Epithelial cell of prostate (primary cell): ENCODE results near the gene CALHM3.

Experiments used
- DNase-seq: peaks from one replicate; pipeline ENCODE4 v3.0.0-alpha.2; 2011; ENCODE audit warnings: low read depth, low spot score
- H3K27ac ChIP-seq: fragments of 450-650 bp; 2 replicates; pipeline ENCODE4 v1.5.1; 2017; ENCODE audit warnings: mild to moderate bottlenecking

The CALHM3 gene

DNA sequence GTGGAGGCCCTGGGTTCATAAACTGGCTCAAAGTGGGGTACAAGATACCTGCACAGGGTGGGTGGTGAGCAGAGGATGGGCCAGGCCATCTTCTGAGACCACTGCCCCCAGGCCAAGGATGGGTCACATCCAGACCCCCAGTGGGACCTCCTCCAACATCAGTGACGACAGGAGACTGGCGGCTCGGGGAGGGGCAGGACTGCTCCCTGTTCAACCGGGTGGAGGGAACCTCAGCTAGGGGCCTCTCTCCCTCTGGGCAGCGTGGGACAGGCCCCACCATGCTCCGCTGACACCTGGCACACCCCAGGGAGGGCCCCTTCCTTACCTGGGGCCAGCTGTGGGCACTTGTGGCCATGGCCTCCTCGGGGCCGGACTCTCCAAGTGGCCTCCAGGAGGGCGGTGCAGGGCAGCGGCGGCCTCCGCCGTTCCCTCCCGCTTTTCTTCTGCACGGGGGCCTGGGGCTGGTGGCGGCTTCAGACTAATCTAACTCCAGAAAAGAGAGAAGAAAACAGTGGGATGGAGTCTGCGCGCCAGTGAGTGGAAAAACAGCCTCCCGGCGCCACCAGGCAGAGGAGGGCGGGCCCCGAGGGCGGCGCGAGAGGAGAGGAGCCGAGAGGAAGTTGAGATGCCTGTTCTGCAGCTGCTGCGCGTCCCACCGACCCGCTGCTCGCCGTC, 27.1 kb downstream of the CALHM3 start, which contains the start of gene CALHM2:
TSS of gene CALHM2 (minus strand) at position 540 of the 675 bp plus-strand sequence. CDS start 2,429 bp downstream, outside the sequence.
- DNase-seq: no peak
- H3K27ac ChIP-seq: peak within 1 kb of the TSS; percentile 18

DNA sequence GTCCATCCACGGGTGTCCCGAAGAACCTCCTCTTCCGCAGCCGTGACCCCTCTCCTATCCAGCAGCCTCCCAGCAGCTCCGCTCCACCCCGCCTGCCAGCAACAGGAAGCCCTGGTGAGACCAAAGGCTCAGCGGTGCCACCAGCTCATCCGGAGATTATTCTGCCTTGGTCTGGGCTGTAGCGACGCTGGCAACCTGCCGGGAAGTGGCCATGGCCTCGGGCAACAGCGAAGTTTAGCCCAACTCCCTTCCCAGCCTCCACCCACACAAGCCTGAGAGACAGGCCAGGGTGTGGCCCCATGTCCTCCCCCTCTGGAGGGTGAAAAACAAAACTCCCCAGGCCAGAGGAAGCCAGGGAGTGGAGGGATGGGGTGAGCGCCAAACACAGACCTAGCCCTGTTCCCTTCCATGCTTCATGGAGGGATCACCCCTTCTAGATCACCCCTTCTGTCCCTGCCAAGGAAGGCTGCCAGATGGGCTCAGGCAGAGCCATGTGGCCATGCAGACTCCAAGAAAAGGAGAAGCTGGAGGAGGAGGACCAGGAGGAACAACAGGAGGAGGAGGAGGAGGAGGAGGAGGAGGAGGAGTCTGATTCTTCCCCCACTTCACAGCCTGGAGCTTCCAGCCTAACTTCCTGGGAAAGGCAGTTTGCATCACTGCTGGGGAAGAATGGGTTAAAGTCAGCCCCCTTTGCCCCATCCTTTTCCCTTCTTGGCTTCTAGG, 27.8 kb downstream of the CALHM3 start:
- DNase-seq: no peak
- peak overlapping the region; percentile 18 for H3K27ac ChIP-seq

DNA sequence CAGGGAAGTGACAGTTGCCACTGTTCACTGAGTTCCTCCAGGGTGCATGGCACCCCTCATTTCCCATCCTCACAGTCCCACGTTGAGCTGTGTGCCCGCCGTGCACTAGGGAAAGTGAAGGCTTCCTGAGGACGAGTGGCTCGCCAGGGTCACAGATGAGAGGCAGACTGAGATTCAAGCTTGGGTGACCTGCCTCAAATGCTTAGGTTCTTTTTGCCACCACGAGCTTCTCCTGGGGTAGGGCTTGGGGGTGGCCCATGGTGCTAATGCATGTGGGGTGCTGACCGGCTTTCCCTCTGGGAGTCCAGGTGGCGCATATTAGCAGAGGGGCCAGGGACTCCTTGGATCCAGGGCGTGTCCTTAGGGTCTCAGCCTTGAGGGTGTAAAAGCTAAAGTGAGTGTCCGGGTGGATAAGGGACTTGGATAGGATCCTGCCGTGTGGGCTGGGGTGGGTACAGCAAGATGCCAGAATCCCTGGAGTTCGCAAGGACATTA, 28.8 kb downstream of the CALHM3 start:
- DNase-seq: no peak
- H3K27ac ChIP-seq: no peak overlapping the region

DNA sequence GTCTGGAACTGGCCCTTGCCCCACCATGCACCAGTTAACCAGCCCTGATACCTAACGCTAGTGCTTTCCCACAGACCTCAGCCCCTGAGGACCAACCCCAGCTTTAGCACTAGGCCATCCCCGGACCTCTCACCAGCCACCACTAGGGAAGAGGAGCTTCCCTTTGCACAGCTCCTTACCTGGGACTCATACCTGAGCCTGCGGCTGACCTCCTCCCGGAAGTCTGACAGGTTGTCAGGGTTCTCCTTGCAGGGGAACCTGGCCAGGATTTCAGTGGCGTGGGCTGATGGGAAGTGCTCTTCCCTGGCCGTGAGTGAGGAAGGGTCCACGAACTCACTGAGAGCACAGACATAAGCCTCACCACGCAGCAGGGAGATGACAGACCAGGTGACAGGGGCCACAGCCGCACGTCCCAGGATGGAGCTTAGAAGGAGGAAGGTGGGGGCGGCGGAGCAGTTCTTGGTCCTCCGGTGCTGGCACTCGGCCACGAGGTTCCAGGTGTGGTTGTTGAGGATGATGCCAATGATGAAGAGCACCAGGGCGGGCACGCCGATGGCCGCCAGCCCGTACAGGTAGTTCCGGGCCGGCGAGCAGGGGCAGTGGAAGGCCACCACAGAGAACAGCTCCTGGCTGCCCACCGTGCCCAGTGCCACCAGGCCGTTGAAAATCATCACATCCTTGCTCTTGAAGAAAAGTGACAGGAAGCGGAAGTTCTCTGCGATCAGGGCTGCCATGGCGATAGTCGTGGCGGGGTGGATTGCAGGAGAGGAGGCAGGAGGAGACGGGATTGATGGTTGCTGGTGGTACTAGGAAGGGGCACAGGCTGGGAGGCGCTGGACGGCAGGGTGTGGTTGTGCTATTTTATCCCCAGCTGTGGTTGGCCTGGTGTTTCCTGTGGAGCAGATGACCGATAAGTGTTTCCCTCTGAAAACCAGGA, 29.6 kb downstream of the CALHM3 start:
- H3K27ac ChIP-seq: no peak overlapping the region
- DNase-seq: no peak

DNA sequence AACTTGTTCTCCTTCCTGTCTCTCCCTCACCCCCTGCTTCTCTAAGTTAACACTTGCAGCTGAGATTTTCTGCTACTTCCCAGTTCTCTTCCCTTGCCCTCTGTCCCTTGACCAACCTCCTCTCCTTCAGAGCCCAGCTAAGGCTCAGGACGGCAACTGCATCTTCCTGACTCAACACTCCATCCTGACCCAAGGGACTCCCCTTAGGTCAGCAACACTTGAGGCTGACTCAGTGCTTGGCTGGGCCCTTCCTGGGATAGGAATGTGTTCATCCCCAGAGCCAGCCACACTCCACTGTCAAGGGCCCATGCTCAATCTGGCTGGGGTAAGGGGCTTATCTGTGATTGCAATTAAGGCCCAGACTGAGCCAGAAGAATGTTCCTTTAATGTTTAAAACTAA, 30.3 kb downstream of the CALHM3 start:
- DNase-seq: no peak
- H3K27ac ChIP-seq: no peak overlapping the region

DNA sequence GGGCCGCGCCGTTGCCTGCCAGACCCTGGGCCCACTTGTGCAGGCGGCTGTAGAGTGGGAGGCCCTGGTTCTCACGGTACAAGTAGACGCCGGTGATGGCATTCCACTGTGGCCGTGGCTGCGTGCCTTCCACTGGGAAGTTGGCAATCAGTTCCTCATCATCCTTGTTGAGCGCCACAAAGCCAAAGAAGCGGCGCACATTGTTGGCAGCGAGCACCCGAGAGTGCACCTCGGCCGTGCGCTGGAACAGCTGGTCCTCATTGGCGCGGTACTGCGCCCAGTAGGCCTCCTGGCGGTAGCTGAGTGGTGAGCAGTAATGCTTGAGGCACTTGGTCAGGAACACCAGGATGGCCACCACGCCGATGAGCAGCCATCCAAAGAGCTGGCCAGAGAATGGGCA, 31.9 kb downstream of the CALHM3 start:
- no peak for DNase-seq

DNA sequence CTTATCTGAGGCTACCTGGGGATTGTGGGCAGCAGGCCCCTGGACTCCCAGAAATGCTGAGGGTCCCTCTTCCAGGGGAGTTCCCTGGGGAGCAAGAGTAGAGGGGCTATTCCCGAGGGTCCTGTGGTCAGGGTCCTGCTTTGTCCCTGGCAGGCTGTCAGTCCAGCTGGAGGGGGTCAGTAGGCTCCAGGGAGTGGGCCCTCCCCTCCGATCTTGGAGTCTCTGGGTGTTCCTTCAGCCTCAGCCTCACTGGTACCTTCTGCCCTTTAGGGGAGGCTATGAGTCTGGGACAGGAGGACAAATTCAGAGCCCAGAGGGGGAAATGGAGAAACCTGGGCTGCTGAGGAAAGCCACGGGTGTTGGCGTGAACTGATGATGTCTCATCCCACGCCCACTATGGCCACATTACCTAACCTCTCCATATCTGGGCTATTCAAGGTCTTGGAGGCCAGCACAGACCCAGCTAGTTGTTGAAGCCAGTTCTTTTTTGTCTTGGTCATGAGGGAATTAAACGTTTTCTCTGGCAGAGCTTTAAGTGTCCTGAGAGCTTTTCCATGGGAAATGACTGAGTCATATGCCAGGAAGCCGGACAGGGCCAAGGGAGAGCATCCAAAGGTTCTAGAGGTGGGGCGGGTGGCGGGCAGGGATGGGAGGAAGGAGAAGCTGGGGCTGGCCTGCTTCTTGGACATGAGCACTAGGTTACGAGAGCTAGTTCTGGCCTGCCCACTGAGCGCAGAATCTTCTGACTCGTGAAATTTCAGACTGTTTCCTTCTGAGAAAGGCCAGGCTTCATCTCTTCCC, 33.1 kb downstream of the CALHM3 start:
- DNase-seq: no peak
- no peak overlapping the region for H3K27ac ChIP-seq

More for the DNA sequence above, 31.9 kb downstream of the CALHM3 start:
- no peak overlapping the region for H3K27ac ChIP-seq

DNA sequence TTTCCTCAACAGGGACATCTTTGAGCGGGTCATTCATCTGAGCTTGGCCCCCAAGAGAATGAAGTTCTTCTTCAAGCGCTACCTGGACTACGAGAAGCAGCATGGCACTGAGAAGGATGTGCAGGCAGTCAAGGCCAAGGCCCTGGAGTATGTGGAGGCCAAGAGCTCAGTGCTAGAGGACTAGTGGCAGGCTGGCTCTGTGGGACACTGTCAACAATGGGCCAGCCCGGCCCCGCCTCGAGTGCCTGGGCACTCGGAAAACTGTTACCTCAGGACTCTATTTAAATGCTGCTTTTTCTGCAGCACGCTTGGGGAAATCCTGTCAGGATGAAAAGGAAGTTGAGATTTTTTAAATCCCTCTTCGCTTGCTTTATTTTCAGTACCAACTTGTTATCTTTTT, 33.7 kb downstream of the CALHM3 start:
- no peak overlapping the region for H3K27ac ChIP-seq
- DNase-seq: no peak

DNA sequence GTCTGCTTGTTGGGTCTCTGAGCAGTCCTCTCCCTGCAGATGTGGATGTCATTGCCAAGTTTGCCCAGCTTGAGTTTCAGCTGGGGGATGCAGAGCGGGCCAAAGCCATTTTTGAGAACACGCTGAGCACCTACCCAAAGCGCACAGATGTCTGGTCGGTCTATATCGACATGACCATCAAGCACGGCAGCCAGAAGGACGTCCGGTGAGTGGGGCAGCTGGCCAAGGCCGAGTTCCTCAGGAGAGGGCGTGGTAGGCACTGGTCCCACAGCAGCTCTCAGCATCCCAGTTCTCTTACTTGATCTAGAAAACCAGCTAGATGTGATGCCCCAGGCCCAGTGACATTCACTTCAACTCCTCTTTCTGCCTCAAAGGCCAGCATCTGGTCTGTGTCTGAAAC, 34.6 kb downstream of the CALHM3 start:
- H3K27ac ChIP-seq: no peak overlapping the region
- DNase-seq: no peak

DNA sequence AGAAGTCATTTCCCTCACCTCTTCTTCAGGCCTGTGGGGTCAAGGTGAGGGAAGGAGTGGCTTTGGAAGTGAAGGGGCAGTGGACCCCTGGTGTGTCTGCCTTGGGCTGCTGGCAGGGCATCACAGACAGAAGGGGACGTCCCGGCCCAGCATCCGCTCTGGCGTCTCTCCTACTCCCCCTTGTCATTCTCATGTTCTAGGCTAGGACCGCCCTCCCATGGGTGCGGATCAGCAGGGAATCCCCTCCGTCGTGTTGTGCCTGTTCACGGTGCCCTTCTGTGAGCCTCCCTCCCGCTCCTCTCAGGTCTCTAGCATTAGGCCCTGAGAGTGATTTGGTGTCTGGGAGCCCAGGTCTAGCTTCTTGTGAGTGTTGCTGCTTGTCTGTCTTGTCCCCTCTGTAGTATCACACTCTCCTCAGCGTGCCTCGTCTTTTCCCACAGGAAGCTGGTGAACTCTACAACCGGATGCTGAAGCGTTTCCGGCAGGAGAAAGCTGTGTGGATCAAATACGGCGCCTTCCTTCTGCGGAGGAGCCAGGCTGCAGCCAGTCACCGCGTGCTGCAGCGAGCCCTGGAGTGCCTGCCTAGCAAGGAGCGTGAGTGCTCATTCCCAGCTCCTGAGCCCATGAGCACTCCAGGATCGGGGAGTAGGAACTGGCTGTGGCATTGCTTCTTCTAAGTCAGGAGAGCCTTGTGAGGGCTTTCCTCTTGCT, 35.4 kb downstream of the CALHM3 start:
- H3K27ac ChIP-seq: no peak overlapping the region
- DNase-seq: no peak

DNA sequence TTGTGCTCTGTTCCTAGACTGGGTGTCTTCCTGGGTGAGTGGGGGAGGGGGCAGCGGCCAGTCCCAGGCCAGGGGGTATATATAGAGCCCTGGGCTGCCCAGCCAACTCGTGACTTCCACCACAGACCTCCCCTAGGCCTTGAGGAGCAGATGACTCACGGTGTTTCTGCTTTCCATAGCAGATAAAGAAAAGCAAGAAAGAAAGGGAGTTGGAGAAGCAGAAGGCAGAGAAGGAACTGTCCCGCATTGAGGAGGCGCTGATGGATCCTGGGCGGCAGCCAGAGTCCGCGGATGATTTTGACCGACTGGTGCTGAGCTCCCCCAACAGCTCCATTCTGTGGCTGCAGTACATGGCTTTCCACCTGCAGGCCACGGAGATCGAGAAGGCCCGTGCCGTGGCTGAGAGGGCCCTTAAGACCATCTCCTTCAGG, 37.0 kb downstream of the CALHM3 start:
- DNase-seq: no peak
- H3K27ac ChIP-seq: no peak overlapping the region

DNA sequence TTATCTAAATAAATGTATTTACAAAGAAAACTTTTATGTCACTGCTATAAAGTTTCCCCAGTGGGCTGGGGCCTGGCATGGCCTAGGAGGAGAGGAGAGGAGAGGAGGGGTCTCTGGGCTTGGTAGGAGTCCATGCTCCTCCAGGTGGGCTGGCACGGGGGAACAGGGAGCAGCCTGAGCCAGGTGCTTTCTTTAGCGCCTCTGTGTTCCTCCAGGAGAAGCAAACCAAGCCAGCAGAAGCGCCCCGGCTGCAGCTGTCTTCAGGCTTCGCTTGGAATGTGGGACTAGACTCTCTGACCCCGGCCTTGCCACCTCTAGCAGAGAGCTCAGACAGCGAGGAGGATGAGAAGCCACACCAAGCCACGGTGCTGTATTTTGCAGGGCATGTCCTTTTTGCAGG, 37.4 kb downstream of the CALHM3 start:
- DNase-seq: no peak
- H3K27ac ChIP-seq: no peak overlapping the region

DNA sequence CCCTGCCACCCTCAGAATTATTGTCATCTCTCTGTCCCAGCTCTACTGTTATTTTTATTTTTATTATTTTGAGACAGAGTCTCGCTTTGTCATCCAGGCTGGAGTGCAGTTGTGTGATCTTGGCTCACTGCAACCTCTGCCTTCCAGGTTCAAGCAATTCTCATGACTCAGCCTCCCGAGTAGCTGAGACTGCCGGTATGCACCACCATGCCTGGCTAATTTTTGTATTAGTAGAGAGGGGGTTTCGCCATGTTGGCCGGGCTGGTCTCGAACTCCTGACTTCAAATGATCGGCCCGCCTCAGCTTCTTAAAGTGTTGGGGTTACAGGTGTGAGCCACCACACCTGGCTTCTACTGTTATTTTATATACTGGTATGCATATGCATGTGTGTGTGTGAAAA, 37.8 kb downstream of the CALHM3 start:
- no peak overlapping the region for H3K27ac ChIP-seq
- no peak for DNase-seq

DNA sequence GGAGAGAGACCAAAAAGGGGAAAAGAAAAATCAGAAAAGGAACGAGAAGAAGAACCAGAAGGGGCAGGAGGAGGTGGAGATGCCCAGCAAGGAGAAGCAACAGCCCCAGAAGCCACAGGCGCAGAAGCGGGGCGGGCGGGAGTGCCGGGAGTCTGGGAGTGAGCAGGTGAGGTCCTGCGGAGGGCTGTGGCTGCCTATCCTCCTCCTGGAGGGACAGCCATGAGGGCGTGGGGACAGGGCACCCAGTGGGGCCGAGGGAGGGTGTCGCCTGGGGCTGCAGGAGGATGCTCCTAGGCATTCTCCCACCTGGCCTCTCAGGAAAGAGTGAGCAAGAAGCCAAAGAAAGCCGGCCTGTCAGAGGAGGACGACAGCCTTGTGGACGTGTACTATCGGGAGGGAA, 38.6 kb downstream of the CALHM3 start:
- no peak for DNase-seq
- no peak overlapping the region for H3K27ac ChIP-seq

DNA sequence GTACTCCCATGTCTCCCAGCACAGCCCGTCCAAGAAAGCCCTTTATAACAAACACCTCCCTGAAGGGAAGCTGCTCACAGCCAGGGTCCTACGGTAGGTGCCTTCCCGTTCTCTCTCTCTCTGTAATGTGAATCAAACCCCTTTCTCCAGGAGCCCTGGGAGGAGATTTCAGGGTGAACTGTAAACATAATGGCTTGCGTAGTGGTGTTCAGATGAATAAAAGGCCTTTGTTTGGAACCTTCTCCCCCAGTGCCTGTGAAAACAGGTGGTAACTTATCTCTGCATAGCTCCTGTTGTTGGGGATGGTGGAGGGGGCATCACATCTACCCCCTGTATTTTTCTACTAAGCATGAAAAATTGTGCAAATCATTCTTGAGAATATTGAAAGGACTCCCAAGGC, 39.3 kb downstream of the CALHM3 start:
- no peak overlapping the region for H3K27ac ChIP-seq
- DNase-seq: no peak

DNA sequence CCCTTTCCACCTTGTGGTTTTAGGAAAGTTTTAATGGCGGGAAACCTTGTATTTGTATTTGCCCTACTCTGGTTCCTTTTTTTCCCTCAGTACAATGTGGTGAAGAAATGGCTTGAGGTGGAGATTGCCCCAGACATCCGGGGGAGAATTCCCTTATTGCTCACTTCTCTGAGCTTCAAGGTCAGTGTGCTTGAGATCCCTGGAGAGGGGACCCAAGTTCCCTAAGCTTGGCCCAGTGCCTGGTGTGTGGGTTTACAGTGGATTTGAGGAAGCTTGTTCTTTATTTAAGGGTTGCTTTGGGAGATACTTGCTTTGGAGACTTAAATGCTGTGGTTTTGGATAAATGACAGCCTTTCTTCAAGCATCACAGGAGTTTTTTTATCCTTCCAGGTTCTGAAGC, 45.2 kb downstream of the CALHM3 start:
- DNase-seq: no peak
- H3K27ac ChIP-seq: no peak overlapping the region

DNA sequence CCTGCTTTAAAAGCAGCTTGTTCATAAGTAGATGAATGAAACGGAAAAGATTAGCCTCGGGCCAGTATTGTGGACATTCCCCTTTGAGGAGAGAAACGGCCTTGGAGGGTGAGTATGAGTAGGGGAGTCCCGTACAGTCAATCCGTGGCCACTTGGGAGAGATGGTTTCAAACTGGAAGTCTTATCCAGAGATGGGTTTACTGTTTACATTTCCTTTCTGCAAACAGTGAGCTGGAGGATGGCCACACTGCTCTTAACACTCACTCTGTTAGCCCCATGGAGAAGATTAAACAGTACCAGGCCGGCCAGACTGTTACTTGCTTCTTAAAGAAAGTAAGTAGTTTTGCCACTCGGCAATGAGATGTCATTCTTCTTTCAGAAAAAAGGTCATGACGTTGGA, 47.1 kb downstream of the CALHM3 start:
- H3K27ac ChIP-seq: no peak overlapping the region
- no peak for DNase-seq

DNA sequence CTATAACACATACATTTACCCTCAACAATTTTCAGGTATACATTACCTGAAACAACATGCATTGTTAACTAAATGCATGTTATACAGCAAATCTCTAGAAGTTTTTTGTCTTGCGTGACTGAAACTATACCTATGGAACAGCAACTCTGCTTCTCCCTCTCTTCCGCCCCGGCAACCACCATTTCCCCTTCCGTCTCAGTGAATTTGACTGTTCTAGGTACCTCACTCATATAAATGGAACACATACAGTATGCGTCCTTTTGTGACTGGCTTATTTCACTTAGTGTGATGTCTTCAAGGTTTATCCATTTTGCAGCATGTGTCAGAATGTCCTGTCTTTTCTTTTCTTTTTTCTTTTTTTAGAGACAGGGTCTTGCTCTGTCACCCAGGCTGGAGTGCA, 49.4 kb downstream of the CALHM3 start:
- no peak for DNase-seq

DNA sequence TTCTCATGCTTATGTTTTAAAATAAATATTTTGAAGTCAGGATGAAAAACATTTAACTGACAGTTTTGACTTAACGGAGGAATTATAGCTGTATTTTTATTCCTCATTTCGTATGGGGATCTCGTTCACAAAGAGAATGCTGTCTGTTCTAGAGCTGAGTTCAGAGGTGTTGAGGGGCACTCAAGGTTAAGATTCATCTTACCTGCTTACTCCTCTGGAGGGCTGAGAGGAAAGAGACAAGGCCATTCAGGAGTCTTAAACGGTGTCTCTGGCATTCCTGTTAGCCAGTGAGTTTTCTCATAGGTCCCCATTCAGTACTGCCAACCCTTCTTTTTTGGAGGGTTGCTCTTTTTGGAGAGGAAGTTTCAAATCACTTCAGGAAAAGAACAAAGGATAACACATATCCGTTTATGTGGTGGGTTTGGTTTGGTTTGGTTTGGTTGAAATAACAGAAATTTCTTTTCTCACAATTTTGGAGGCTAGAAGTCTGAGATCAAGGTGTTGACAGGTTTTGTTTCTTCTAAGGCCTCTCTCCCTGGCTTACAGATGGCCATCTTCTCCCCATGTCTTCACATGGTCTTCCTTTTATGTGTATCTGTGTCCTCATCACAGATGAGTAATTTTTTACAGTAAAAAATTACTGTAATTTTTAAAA, 49.9 kb downstream of the CALHM3 start:
- DNase-seq: no peak
- H3K27ac ChIP-seq: no peak overlapping the region

More for the DNA sequence above, 49.4 kb downstream of the CALHM3 start:
- no peak overlapping the region for H3K27ac ChIP-seq
